HepG2 (cell line): ENCODE measurements around the gene KSR1. TPM values are rescaled to one million over a fixed set of nuclear protein-coding genes. Genes with fewer than 3 reads are reported as not detected.

Experiments
- ATAC-seq: fragments of 200-7000 bp; cut with Tn5 transposase; 3 replicates; pipeline ENCODE4 v1.9.1; 2020; ENCODE audit warnings: mild to moderate bottlenecking, moderate library complexity
- BruUV-seq: library from RNA; stranded (reverse); fragments of 400-500 nt; replicated peaks from 2 replicates; lab custom pipeline; 2021; lab: Mats Ljungman, UMichigan
- CTCF ChIA-PET: fragments of 300-600 bp; formaldehyde crosslinking; extraction: SDS; loops from one replicate; lab custom pipeline; 2021; ENCODE audit warnings: low total read pairs, inconsistent platforms, low intra/inter-chr PET ratio; lab: Yijun Ruan, JAX
- POLR2A ChIA-PET: fragments of 350-600 bp; sonication (Branson Sonifier 250); formaldehyde crosslinking; loops from one replicate; lab custom pipeline; 2020; ENCODE audit warnings: antibody characterized with exemption, inconsistent platforms; lab: Yijun Ruan, JAX
- DNase-seq: peaks from one replicate; pipeline ENCODE4 v3.0.0-alpha.2; 2015; ENCODE audit warnings: low spot score
- FAIRE-seq: peaks from 3 replicates; lab custom pipeline; 2011; peaks lifted over from hg19 to GRCh38; lab: Jason Lieb, UNC
- H2AFZ ChIP-seq: one replicate; pipeline ENCODE4 v1.6.1; 2011; ENCODE audit warnings: low read length, inconsistent platforms
- H3K27ac ChIP-seq: fragments of 300-600 bp; 3 replicates; pipeline ENCODE4 v1.8.0; 2011; ENCODE audit warnings: mixed run types, mild to moderate bottlenecking, mixed read lengths, low read length, inconsistent platforms; ENCODE audit not compliant: insufficient read depth; ENCODE audit errors: extremely low read length
- H3K27me3 ChIP-seq, 2 experiments: fragments of 200-600 bp in 1 of 2; 2 replicates in 1 of 2; 3 replicates in 1 of 2; pipeline versions ENCODE4 v1.6.0 to v1.8.0; 2011; ENCODE audit warnings: low read length in 2 of 2, mild to moderate bottlenecking in 2 of 2, moderate library complexity in 2 of 2, inconsistent platforms in 1 of 2; ENCODE audit not compliant: insufficient read depth in 2 of 2, control insufficient read depth in 1 of 2
- H3K36me3 ChIP-seq, 2 experiments: fragments of 200-600 bp in 1 of 2; replicated peaks in 1 of 2; 2 replicates in 1 of 2; 3 replicates in 1 of 2; pipeline versions ENCODE4 v1.5.1 to v1.8.0; 2011; ENCODE audit warnings: low read length in 2 of 2, inconsistent platforms in 1 of 2; ENCODE audit not compliant: insufficient read depth in 2 of 2, control insufficient read depth in 1 of 2
- H3K4me1 ChIP-seq: 2 replicates; pipeline ENCODE4 v1.5.1; 2012; ENCODE audit warnings: low read length, inconsistent platforms; ENCODE audit not compliant: insufficient read depth
- H3K4me2 ChIP-seq: 2 replicates; pipeline ENCODE4 v1.6.0; 2011; ENCODE audit warnings: low read depth, low read length, inconsistent platforms
- H3K4me3 ChIP-seq, 3 experiments: fragments of 200-600 bp in 1 of 3; sonication (generic), shearing (Covaris generic) in 1 of 3; replicated peaks in 1 of 3; 2 replicates each; pipeline ENCODE4 v1.5.1; 2011 to 2016; ENCODE audit warnings: low read length in 3 of 3, inconsistent platforms in 2 of 3, low read depth in 2 of 3, mild to moderate bottlenecking in 2 of 3, control low read depth in 1 of 3, mixed read lengths in 1 of 3; ENCODE audit not compliant: insufficient read depth in 1 of 3
- H3K79me2 ChIP-seq: one replicate; pipeline ENCODE4 v1.6.1; 2011; ENCODE audit warnings: low read length, inconsistent platforms; ENCODE audit not compliant: insufficient read depth
- H3K9ac ChIP-seq: 2 replicates; pipeline ENCODE4 v1.6.0; 2011; ENCODE audit warnings: mild to moderate bottlenecking, low read depth, low read length, inconsistent platforms; ENCODE audit not compliant: insufficient read depth
- H3K9me3 ChIP-seq: 2 replicates; pipeline ENCODE4 v1.5.1; 2012; ENCODE audit warnings: mild to moderate bottlenecking, low read length
- H4K20me1 ChIP-seq: 2 replicates; pipeline ENCODE4 v1.6.0; 2011; ENCODE audit warnings: inconsistent platforms, mild to moderate bottlenecking, low read length, moderate library complexity; ENCODE audit not compliant: insufficient read depth
- KAT2B ChIP-seq: fragments of 150-350 bp; IDR thresholded peaks from 2 replicates; pipeline ENCODE4 v1.6.1; 2014; ENCODE audit warnings: low read depth, low read length, borderline replicate concordance
- PRDM4 ChIP-seq: sonication (generic); formaldehyde crosslinking; IDR thresholded peaks from 2 replicates; pipeline ENCODE4 v1.9.0; 2021; ENCODE audit warnings: missing genetic modification reagents, borderline replicate concordance
- TBX3 ChIP-seq: fragments of 450-650 bp; IDR thresholded peaks from 2 replicates; pipeline ENCODE4 v1.6.1; 2017; ENCODE audit warnings: antibody characterized with exemption, mild to moderate bottlenecking, inconsistent platforms, borderline replicate concordance
- ZFY ChIP-seq: sonication (generic); formaldehyde crosslinking; IDR thresholded peaks from 2 replicates; pipeline ENCODE4 v1.4.0; 2020; ENCODE audit warnings: missing genetic modification reagents
- ZNF354B ChIP-seq: sonication (generic); formaldehyde crosslinking; IDR thresholded peaks from 2 replicates; pipeline ENCODE4 v1.8.0; 2022; ENCODE audit warnings: mild to moderate bottlenecking, missing genetic modification reagents
- ZNF383 ChIP-seq: sonication (generic); formaldehyde crosslinking; IDR thresholded peaks from 2 replicates; pipeline ENCODE4 v1.4.0; 2020; ENCODE audit warnings: missing genetic modification reagents, mild to moderate bottlenecking, borderline replicate concordance
- ZSCAN20 ChIP-seq: sonication (generic); formaldehyde crosslinking; IDR thresholded peaks from 2 replicates; pipeline ENCODE4 v1.4.0; 2020; ENCODE audit warnings: missing genetic modification reagents, mild to moderate bottlenecking, borderline replicate concordance
- WGBS: methylation state at CpG from one replicate; pipeline ENCODE4 v1.1.6; 2017; ENCODE audit warnings: low lambda C conversion rate; 5-methylcytosine and 5-hydroxymethylcytosine counted together
- in situ Hi-C: cut with HindIII; loops from 2 replicates; pipeline ENCODE4 v1.10.0; 2017; ENCODE audit warnings: low pct_unique_long_range_greater_than_20kb; ENCODE audit not compliant: extremely low pct_ligation_motif_present
- intact Hi-C: fragments of 100-400 bp; cut with micrococcal nuclease; formaldehyde crosslinking; loops from one replicate; pipeline ENCODE4 v1.10.0; 2022; ENCODE audit not compliant: unreplicated experiment
- polyA plus RNA-seq, 8 experiments: library from polyadenylated mRNA; depleted of rRNA in 3 of 8; stranded (reverse) in 7 of 8; unstranded in 1 of 8; fragments of >200 nt; fragmentation: Illumina TruSeq in 4 of 8; extraction: Trizol in 4 of 8; gene quantifications; 2 replicates each; pipeline versions ENCODE4 v1.2.1 to v1.2.3, GENCODE V29; 2011 to 2016; ENCODE audit warnings: low read depth in 4 of 8, missing spikeins in 1 of 8, mixed read lengths in 1 of 8; ENCODE audit not compliant: insufficient read depth in 1 of 8
- total RNA-seq, 5 experiments: library from RNA; depleted of rRNA; stranded (reverse); fragments of >200 nt; fragmentation: Illumina TruSeq; extraction: Trizol; gene quantifications; 2 replicates each; pipeline ENCODE4 v1.2.3, GENCODE V29; 2016; ENCODE audit warnings: low read depth in 1 of 5
- TF ChIP-seq, protein P1 (sequence below): IDR thresholded peaks from 2 replicates; pipeline ENCODE4 v1.6.1; 2012; ENCODE audit warnings: low read depth, low read length, improper control_type of control experiment
- TF ChIP-seq, protein P2 (sequence below): sonication (generic); formaldehyde crosslinking; IDR thresholded peaks from 2 replicates; pipeline ENCODE4 v1.9.0; 2022; ENCODE audit warnings: missing genetic modification reagents, mild to moderate bottlenecking, borderline replicate concordance

The KSR1 gene
- total and polyA plus RNA-seq, 2 of the 13 experiments (the other 11 are each of a cell fraction or from before 2014, with no cell fraction given): 10.1 to 16.6 TPM

GRCh38 chr17:27506348-27507218 is 50.3 kb downstream of the KSR1 start:
- Histone ChIP-seq H3K9ac (no peak overlapping the region), H3K4me2 (no peak overlapping the region), H3K79me2 (peaks cover 32% of the 10 kb centered on the region), H3K4me3 (no peak overlapping the region), H3K4me1 (peaks cover 48% of the 10 kb centered on the region), H2AFZ (no peak overlapping the region), H4K20me1 (no peaks in the 10 kb centered on the region), H3K27ac (no peak overlapping the region), H3K36me3 (no peaks in the 10 kb centered on the region), H3K9me3 (no peaks in the 10 kb centered on the region), H3K27me3 (no peaks in the 10 kb centered on the region)
- POLR2A ChIA-PET: no interaction called here
- FAIRE-seq (no peak), DNase-seq (no peak), ATAC-seq (no peak)
- TF ChIP-seq, protein P1, sequence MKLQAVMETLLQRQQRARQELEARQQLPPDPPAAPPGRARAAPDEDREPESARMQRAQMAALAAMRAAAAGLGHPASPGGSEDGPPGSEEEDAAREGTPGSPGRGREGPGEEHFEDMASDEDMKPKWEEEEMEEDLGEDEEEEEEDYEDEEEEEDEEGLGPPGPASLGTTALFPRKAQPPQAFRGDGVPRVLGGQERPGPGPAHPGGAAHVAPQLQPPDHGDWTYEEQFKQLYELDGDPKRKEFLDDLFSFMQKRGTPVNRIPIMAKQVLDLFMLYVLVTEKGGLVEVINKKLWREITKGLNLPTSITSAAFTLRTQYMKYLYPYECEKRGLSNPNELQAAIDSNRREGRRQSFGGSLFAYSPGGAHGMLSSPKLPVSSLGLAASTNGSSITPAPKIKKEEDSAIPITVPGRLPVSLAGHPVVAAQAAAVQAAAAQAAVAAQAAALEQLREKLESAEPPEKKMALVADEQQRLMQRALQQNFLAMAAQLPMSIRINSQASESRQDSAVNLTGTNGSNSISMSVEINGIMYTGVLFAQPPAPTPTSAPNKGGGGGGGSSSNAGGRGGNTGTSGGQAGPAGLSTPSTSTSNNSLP: no peak
- no peak for TF ChIP-seq KAT2B
- CTCF ChIA-PET: no interaction called here
- in situ Hi-C loops: no loop called here
- intact Hi-C loops: no loop called here
- 93% methylated on average over 14 of the region's 15 CpGs for WGBS
- BruUV-seq: no TSS peak

DNA sequence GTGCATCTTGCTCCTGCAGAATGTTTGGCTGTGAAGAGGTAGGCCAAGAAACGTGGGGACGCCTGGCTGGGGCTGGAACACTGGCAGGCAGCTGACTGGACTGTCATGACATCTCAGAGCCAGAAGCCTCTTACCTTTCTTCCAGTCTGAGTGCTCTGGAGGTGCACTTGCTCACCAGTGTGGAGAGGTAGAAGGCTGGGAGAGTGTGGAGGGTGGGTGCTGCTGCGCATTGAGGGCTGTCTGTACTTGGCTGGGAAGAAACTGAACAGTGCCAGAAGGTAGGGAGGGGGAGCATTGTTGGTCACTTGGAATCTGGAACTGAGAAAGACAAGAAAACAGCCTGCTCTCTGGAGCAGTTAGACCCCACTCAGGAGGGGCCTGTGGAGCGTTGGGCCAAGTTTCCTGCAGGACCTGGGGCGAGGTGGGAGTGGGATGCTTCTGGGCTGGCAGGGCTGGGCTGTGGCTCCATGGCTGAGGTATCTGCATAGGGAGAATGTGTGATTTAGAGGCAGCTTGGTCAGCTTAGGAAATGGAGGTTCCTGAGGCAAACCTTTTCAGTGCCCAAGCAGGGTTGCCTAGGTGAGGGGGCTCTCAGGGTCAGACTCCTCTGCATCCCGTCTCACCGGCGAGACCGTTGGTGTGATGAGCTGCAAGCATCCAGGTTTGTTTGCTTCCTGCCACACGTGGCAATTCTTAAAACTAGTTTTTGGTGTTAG is 55.1 kb downstream of the KSR1 start:
- intact Hi-C loops: no loop called here
- ATAC-seq: no peak; the same call in 2 of the 3 replicates
- Histone ChIP-seq H3K36me3 (no peaks in the 10 kb centered on the region), H3K4me1 (peaks cover 11% of the 10 kb centered on the region), H4K20me1 (no peaks in the 10 kb centered on the region), H3K9me3 (no peaks in the 10 kb centered on the region), H3K4me3 (no peak overlapping the region), H3K4me2 (no peak overlapping the region), H2AFZ (no peak overlapping the region), H3K27ac (no peak overlapping the region), H3K27me3 (no peaks in the 10 kb centered on the region), H3K79me2 (peaks cover 29% of the 10 kb centered on the region), H3K9ac (no peak overlapping the region)
- in situ Hi-C loops: no loop called here
- CTCF ChIA-PET: no interaction called here
- no TSS peak for BruUV-seq
- 95% methylated on average over 10 of the region's 10 CpGs for WGBS
- POLR2A ChIA-PET: interaction anchor here (2.0 kb wide), 1 partner anchor 9 kb away, joined by 6 read pairs; no protein-coding TSS in a partner anchor
- FAIRE-seq: no peak
- DNase-seq: no peak
- TF ChIP-seq ZFY: no peak
- TF ChIP-seq PRDM4 (CRISPR knock-in tag): no peak
- TF ChIP-seq ZNF383 (CRISPR knock-in tag): no peak
- TF ChIP-seq ZSCAN20 (CRISPR knock-in tag): no peak
- no peak for TF ChIP-seq ZNF354B (CRISPR knock-in tag)
- TF ChIP-seq TBX3: no peak
- TF ChIP-seq, protein P2, sequence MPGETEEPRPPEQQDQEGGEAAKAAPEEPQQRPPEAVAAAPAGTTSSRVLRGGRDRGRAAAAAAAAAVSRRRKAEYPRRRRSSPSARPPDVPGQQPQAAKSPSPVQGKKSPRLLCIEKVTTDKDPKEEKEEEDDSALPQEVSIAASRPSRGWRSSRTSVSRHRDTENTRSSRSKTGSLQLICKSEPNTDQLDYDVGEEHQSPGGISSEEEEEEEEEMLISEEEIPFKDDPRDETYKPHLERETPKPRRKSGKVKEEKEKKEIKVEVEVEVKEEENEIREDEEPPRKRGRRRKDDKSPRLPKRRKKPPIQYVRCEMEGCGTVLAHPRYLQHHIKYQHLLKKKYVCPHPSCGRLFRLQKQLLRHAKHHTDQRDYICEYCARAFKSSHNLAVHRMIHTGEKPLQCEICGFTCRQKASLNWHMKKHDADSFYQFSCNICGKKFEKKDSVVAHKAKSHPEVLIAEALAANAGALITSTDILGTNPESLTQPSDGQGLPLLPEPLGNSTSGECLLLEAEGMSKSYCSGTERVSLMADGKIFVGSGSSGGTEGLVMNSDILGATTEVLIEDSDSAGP (CRISPR knock-in tag): no peak
